ENCODE measurements around the gene SNED1. TPM values are rescaled to one million over a fixed set of nuclear protein-coding genes. Genes with fewer than 3 reads are reported as not detected.

The SNED1 gene
- total RNA-seq, 4 donors from 2014 or later: 18.0 to 52.2 (median 32.5) TPM

- DNase-seq (ENCODE audit: low spot score) (no peak), ATAC-seq (ENCODE audit: low FRiP score) (no peak)
- TF ChIP-seq, protein P1, sequence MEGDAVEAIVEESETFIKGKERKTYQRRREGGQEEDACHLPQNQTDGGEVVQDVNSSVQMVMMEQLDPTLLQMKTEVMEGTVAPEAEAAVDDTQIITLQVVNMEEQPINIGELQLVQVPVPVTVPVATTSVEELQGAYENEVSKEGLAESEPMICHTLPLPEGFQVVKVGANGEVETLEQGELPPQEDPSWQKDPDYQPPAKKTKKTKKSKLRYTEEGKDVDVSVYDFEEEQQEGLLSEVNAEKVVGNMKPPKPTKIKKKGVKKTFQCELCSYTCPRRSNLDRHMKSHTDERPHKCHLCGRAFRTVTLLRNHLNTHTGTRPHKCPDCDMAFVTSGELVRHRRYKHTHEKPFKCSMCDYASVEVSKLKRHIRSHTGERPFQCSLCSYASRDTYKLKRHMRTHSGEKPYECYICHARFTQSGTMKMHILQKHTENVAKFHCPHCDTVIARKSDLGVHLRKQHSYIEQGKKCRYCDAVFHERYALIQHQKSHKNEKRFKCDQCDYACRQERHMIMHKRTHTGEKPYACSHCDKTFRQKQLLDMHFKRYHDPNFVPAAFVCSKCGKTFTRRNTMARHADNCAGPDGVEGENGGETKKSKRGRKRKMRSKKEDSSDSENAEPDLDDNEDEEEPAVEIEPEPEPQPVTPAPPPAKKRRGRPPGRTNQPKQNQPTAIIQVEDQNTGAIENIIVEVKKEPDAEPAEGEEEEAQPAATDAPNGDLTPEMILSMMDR (IDR thresholded peaks at IDR 0.05): no peak
Observed at GRCh38 chr2:241015439-241015838, 17.0 kb downstream of the SNED1 start.

- TF ChIP-seq, protein P1 (IDR thresholded peaks at IDR 0.05): no peak
- DNase-seq (ENCODE audit: low spot score) (no peak), ATAC-seq (ENCODE audit: low FRiP score) (no peak)
Observed at GRCh38 chr2:241017228-241017940, 19.0 kb downstream of the SNED1 start.

DNA sequence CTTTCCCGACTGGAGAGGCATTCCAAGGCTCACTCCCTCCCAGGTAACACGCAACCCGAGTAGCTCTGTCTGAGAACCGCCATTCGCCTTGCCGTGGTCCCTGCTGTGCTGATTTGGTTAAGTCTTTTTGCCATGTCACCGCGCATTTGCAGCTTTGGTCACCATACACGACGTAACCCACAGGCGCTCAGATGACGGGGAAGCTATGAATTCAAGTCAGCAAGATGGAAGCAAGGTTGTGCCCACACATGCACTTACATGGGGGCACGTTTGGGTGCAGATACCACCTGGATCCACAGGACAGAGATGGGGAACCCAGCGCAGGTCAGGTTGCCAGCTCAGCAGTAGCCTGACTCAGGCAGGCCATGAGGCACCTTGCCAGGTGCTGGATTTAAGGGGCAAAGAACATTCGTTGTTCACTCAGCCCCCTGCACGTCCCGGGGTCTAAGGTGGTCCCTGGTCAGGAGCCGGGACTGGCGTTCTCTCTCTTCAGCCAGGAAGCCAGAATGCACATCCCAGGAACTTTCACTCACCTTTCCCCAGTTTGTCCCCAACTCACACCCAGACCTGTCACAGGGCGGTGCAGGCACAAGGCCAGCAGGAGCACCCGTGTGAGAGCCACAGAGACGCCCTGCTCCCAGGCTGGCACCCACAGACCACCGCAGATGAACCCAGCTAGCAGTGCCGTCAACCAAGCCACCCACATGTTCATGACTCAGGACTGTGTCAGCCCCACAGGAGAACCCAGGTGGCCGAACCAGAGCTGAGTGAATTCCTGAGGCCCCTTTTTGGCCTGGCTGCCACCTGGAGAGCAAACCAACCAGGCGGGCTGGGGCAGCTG, 19.9 kb downstream of the SNED1 start:
- DNase-seq (ENCODE audit: low spot score): no peak
- no peak for ATAC-seq (ENCODE audit: low FRiP score)
- TF ChIP-seq, protein P1 (IDR thresholded peaks at IDR 0.05): no peak

DNA sequence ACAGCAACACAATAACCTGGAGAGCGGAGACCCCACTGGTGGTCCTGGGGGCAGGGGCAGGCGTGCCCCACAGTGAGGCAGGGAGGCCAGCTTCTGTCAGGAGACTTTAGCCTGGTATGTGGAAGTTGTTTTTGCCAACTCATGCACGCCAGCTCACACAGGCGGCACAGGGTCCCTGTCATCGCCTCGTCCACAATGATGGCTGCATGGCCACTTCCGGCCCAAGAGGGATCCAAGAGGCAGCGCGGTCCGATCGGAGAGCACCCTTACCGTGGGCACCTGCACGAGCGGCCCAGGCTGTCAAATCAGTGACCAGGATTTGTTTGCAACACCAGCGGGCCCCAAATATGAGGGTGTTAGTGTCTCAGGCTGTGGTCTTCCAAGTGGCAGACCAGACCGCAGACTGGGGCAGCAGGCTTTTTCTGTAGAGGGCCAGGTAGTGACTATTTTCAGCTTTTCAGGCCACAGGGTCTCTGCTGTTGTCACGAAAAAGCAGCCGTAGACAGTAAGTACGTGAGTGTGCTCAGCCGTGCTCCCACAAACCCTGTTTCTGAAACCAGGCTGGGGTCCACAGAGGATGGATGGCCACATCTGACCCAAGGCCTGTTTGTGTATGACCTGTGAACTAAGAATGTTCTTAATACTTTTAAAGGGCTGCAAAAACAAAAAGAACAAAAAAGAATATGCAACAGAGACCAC, 21.2 kb downstream of the SNED1 start:
- TF ChIP-seq, protein P1 (IDR thresholded peaks at IDR 0.05): no peak
- DNase-seq (ENCODE audit: low spot score): no peak

GRCh38 chr2:241020201-241020600, 21.8 kb downstream of the SNED1 start:
- TF ChIP-seq, protein P1 (IDR thresholded peaks at IDR 0.05): no peak
- no peak for ATAC-seq (ENCODE audit: low FRiP score)
- no peak for DNase-seq (ENCODE audit: low spot score)

More for the DNA sequence above, 21.2 kb downstream of the SNED1 start:
- ATAC-seq (ENCODE audit: low FRiP score): no peak

DNA sequence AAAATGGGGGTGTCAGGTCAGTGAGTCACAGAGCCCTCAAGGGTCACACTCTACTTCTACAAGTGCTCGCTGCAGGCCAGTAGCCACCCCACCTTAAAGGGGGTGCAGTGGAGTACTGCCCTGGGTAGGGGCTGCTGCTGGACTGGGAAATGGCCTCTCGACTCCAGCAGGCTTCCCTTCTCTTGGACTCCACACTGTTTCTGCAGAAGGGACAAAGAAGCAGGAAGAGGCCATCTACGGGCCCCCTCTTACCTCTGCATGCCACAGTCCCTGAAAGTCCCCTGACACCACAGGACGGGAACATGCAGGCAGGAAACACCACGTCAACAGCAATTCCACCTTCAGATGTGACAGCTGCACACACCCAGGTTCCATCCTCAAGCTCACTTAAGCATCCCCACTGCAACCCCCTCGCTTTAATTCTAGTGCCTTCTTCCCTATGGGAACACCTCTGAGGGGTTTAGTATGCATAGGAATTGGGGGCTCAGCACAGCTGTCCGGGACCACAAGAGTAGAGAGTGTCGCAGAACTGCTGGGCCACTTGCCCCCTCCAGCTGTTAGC, 22.3 kb downstream of the SNED1 start:
- DNase-seq (ENCODE audit: low spot score) (no peak), ATAC-seq (ENCODE audit: low FRiP score) (no peak)
- TF ChIP-seq, protein P1 (IDR thresholded peaks at IDR 0.05): no peak
